ENCODE results near the gene VSIG10L.

Gene VSIG10L

DNA sequence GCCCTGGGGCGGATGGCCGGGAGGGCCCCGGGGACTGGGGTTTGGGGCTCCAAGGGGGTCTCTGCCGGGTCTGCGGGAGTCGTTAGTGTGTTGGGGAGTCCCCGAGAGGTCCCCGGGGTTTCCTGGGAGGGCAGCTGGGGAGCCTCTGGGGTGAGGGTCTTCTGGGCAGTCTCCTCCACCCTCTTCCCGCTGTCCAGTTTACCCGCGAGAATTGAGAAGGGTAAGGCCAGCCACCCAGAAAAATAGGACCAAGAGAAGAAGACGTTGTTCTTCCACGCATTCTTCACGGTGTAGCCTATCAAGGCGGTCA, 25.3 kb upstream of the VSIG10L start:
- peaks cover 59 to 68% of the 10 kb centered on the region in 2 experiments for H3K4me1 ChIP-seq (ENCODE audit: control insufficient read depth in 1 of 2, insufficient read depth in 1 of 2, low read depth in 1 of 2, low read length in 1 of 2)
- peak overlapping the region; percentile 90 to 96 for H3K4me3 ChIP-seq (ENCODE audit: low read depth in 1 of 2, low read length in 1 of 2)
- H3K9me3 ChIP-seq: no peaks in the 10 kb centered on the region
- no peaks in the 10 kb centered on the region for H3K36me3 ChIP-seq
- no peaks in the 10 kb centered on the region for H3K27me3 ChIP-seq
- no peak for TF ChIP-seq CTCF (IDR thresholded peaks at IDR 0.05)
- H3K27ac ChIP-seq: peak overlapping the region; percentile 86

DNA sequence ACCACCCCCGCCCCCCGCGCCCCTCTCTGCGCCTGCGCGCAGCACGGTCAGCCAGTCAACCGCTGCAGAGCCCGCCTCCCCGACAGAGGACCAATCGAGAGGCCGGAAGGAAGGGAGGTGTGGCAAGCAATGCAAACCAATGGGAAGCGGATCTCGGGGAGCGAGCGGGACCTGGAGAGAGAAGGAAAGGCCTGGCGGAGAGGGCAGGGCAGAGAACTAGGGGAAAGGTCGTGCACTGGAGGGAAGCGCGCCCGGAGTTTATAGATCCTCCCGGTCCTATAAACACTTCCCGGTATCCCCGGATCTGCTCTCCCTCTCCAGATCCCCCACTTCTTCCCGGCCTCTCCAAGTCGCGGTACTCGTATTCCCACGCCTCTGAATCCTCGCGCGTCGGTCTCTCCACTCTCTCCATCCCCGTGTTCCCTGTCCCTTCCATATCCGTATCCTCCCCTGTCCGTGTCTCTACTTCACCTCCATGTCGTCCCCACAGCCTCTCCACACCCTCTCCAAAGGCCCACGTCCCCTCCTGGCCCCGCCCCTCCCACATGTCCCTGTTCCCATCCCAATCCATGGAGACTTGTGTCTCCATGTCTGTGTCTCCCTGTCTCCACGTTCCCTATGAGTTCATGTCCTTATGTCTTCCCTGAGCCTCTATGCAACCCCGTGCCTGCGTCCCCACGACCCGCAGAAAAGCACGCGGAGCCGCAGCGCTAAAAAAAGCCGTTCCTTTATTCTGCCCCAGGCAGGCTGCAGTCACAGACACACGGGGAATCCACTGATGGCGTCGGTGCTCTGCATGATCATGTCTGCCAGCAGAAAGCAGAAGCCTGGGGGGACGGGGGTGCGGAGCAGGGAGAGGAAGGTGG, 24.7 kb upstream of the VSIG10L start:
- no peaks in the 10 kb centered on the region for H3K9me3 ChIP-seq
- H3K4me3 ChIP-seq (ENCODE audit: low read depth in 1 of 2, low read length in 1 of 2): peak overlapping the region; percentile 90 to 96
- peak overlapping the region; percentile 86 for H3K27ac ChIP-seq
- no peaks in the 10 kb centered on the region for H3K27me3 ChIP-seq
- peaks cover 53 to 62% of the 10 kb centered on the region in 2 experiments for H3K4me1 ChIP-seq (ENCODE audit: control insufficient read depth in 1 of 2, insufficient read depth in 1 of 2, low read depth in 1 of 2, low read length in 1 of 2)
- no peak for TF ChIP-seq CTCF (IDR thresholded peaks at IDR 0.05)
- no peaks in the 10 kb centered on the region for H3K36me3 ChIP-seq

DNA sequence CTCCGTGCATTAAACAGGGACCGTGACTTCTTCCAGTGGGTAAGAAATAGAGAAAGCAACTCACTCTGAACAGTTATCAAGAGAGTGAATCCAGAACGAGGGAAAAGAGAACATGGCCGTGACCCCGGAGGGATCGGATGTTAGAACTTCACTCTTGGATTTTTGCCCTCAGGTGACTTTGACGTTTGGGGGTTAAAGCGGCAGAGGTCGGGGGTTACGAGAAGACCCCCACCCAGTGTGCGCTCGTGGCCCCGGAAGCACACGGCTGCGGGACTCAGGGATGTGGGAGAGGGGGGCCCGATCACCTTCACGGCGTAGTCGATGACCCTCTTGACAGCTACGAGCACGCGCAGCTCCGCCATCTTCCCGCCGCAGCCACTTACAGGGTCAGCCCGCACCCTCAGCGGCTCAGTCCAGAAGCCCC, 24.0 kb upstream of the VSIG10L start, which contains the start of gene ETFB:
Gene ETFB, minus strand, starts transcription at position 424 of the 424 bp plus-strand sequence. Its CDS starts 62 bp downstream, at position 362.
- H3K4me1 ChIP-seq (ENCODE audit: control insufficient read depth in 1 of 2, insufficient read depth in 1 of 2, low read depth in 1 of 2, low read length in 1 of 2): peaks cover 47 to 55% of the 10 kb centered on the region in 2 experiments
- no peaks in the 10 kb centered on the region for H3K36me3 ChIP-seq
- TF ChIP-seq CTCF (IDR thresholded peaks at IDR 0.05): peak; percentile 15
- H3K27ac ChIP-seq: peak within 1 kb of the TSS; percentile 86
- peak within 1 kb of the TSS; percentile 90 to 96 for H3K4me3 ChIP-seq (ENCODE audit: low read depth in 1 of 2, low read length in 1 of 2)
- no peaks in the 10 kb centered on the region for H3K9me3 ChIP-seq
- no peaks in the 10 kb centered on the region for H3K27me3 ChIP-seq

DNA sequence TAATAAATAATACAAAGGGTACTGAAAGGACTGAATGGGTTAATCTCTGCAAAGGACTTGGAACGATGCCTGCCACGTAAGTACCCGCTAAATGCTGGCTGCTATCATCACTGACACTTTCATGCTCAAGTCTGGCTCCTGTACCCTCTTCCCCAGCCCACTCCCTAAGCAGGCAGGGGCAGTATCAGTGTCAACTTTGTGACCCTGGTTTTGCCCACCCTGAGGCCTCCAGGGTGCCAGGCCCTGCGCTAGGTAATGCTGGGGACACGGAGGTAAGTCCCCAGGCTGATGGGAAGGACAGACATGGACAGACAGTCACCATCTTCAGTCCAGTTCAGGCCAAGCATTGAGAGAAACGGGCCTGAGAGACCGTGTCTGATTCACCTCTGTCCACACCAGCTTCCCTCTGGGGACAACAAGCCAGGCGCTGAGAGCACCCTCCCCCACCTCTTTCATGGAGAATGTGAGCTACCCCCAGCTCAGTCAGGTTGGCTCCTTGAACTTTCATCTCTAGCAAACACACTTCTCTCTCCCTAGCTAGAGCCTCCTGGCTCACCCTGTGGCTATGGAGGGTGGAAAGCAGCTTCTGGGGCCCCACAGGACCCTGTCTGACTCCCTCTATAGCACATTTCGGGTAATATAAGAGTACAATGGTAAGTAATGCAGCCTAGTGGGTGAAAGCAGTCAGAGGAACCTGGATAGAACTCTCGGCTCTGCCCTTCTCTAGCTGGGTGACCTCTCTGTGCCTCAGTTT, 23.4 kb upstream of the VSIG10L start:
- Histone ChIP-seq H3K27ac (peak overlapping the region; percentile 86), H3K36me3 (no peaks in the 10 kb centered on the region), H3K27me3 (no peaks in the 10 kb centered on the region), H3K4me1 (ENCODE audit: control insufficient read depth in 1 of 2, insufficient read depth in 1 of 2, low read depth in 1 of 2, low read length in 1 of 2) (peaks cover 41 to 49% of the 10 kb centered on the region in 2 experiments), H3K4me3 (ENCODE audit: low read depth in 1 of 2, low read length in 1 of 2) (peak overlapping the region; percentile 90 to 96), H3K9me3 (no peaks in the 10 kb centered on the region)
- no peak for TF ChIP-seq CTCF (IDR thresholded peaks at IDR 0.05)

DNA sequence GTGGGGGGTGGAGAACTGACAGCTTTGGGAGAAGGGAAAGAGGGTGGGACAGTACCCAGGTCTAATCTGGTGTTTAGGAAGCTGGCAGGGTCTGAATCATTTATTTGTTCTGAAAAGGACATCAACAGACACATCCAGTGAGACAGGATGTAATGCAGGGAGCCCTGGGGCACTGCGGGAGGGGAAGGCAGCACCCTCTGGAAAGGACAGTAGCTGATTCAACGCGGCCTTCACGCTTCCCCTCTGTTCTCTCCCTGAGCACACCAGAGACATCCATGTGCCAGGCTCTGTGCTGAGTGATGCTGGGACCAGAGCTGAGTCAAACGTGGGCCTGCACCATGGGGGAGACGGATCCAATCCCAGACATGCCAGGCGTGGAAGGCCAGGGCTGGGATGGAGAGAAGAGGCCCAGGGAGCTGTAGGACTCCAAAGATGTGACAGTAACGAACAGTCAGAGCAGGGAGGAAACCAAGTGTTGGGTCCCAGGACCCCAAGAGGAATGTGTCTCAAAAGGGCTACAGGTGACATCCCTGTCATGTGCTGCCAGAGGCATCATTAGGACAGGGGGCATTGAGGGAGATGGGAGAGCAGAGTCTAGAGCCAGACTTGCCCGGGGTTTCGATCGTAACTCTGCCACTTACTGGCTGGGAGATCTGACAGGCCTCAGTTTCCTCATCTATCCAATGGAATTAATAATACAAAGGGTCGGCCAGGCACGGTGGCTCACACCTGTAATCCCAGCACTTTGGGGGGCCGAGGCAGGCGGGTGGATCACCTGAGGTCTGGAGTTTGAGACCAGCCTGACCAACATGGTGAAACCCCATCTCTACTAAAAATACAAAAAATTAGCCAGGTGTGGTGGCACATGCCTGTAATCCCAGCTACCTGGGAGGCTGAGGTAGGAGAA, 22.5 kb upstream of the VSIG10L start:
- H3K4me3 ChIP-seq (ENCODE audit: low read depth in 1 of 2, low read length in 1 of 2): no peak overlapping the region
- no peaks in the 10 kb centered on the region for H3K9me3 ChIP-seq
- peaks cover 36 to 40% of the 10 kb centered on the region in 2 experiments for H3K4me1 ChIP-seq (ENCODE audit: control insufficient read depth in 1 of 2, insufficient read depth in 1 of 2, low read depth in 1 of 2, low read length in 1 of 2)
- no peak overlapping the region for H3K27ac ChIP-seq
- no peaks in the 10 kb centered on the region for H3K27me3 ChIP-seq
- no peak for TF ChIP-seq CTCF (IDR thresholded peaks at IDR 0.05)
- no peaks in the 10 kb centered on the region for H3K36me3 ChIP-seq

Measured in neutrophil (primary cell).